HEK293 (cell line): Measurements from ENCODE around the gene SYNJ1.
"Not testable (repeated sequence)": the region's sequence is repeated elsewhere in the genome, so short reads cannot be mapped to it uniquely, and the experiment has no call there.

Experiments
- TCF7L2 ChIP-seq: IDR thresholded peaks from 2 replicates; pipeline ENCODE4 v1.6.1; 2011; ENCODE audit warnings: low read depth, mild to moderate bottlenecking, inconsistent platforms, low read length, moderate library complexity, borderline replicate concordance
- ZFP41 ChIP-seq: fragments of 450-650 bp; formaldehyde crosslinking; IDR thresholded peaks from 2 replicates; pipeline ENCODE4 v1.5.1; 2016; ENCODE audit warnings: missing biosample characterization, missing genetic modification characterization, borderline replicate concordance
- ZNF19 ChIP-seq: fragments of 450-650 bp; formaldehyde crosslinking; IDR thresholded peaks from 2 replicates; pipeline ENCODE4; 2016; ENCODE audit warnings: missing biosample characterization, missing genetic modification characterization, low read depth
- ZNF600 ChIP-seq: fragments of 450-650 bp; formaldehyde crosslinking; IDR thresholded peaks from 2 replicates; pipeline ENCODE4 v1.5.1; 2016; ENCODE audit warnings: missing biosample characterization, missing genetic modification characterization
- TF ChIP-seq, protein P1 (sequence below): fragments of 450-650 bp; formaldehyde crosslinking; IDR thresholded peaks from 2 replicates; pipeline ENCODE4 v1.5.1; 2016; ENCODE audit warnings: missing biosample characterization, missing genetic modification characterization

DNA sequence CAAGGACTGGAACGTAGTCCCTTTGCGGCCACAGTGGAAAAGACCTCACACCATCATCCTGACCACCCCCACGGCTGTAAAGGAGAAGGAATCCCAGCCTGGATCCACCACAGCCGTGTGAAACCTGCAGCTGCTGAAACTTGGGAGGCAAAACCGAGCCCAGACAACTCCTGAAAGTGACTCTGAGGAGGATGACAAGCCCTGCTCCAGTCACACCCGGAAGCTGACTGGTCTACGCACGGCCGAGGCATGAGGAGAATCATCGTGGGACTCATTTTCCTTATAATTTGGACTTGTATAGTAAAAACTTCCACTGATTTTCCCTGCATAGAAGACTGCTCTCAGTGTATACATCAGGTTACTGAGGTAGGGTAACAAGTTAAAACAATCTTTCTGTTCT is 65.8 kb downstream of the SYNJ1 start:
- not testable (repeated sequence) for TF ChIP-seq TCF7L2; ZNF600; ZFP41; ZNF19 (tag by site-specific recombination)
- TF ChIP-seq, protein P1, sequence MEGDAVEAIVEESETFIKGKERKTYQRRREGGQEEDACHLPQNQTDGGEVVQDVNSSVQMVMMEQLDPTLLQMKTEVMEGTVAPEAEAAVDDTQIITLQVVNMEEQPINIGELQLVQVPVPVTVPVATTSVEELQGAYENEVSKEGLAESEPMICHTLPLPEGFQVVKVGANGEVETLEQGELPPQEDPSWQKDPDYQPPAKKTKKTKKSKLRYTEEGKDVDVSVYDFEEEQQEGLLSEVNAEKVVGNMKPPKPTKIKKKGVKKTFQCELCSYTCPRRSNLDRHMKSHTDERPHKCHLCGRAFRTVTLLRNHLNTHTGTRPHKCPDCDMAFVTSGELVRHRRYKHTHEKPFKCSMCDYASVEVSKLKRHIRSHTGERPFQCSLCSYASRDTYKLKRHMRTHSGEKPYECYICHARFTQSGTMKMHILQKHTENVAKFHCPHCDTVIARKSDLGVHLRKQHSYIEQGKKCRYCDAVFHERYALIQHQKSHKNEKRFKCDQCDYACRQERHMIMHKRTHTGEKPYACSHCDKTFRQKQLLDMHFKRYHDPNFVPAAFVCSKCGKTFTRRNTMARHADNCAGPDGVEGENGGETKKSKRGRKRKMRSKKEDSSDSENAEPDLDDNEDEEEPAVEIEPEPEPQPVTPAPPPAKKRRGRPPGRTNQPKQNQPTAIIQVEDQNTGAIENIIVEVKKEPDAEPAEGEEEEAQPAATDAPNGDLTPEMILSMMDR (tag by site-specific recombination) = not testable (repeated sequence)
